ENCODE data around the gene IL11. TPM values are rescaled to one million over a fixed set of nuclear protein-coding genes. Genes with fewer than 3 reads are reported as not detected.

The IL11 gene
- total RNA-seq, 1 experiment from 2014 or later = 3.9 TPM

- H3K4ac ChIP-seq (ENCODE audit: low read depth, low read length) = no peak overlapping the region
- Mint-ChIP-seq H3K27ac (no peak overlapping the region), H3K27me3 (ENCODE audit: low read depth) (peaks cover 15% of the 10 kb centered on the region), H3K4me3 (no peak overlapping the region), H3K4me1 (peaks cover 48 to 68% of the 10 kb centered on the region in 2 experiments), H3K9me3 (no peaks in the 10 kb centered on the region; a peak in 1 of 5 replicates), H3K36me3 (ENCODE audit: insufficient read depth in 1 of 3, low read depth in 3 of 3) (peaks cover 23 to 59% (median 49%) of the 10 kb centered on the region in 3 experiments; a peak in 6 of 7 replicates)
- no peak overlapping the region for H3K56ac ChIP-seq (ENCODE audit: insufficient read length, low read depth, low read length)
- H4K91ac ChIP-seq (ENCODE audit: insufficient read length, low read depth, low read length) = no peak overlapping the region
- H2BK5ac ChIP-seq (ENCODE audit: insufficient read length, low read length) = no peak overlapping the region
- no peak for TF ChIP-seq CTCF (conservative IDR thresholded peaks at IDR 0.05)
- H3K14ac ChIP-seq (ENCODE audit: insufficient read depth, low read length) = no peak overlapping the region; the same call in 1 of the 2 replicates
- H3K79me1 ChIP-seq (ENCODE audit: insufficient read depth, low read depth, low read length, poor library complexity, severe bottlenecking) = no peaks in the 10 kb centered on the region
- H3K9me3 ChIP-seq (ENCODE audit: control insufficient read depth, low read depth, low read length) = no peaks in the 10 kb centered on the region
- no peak overlapping the region for H4K5ac ChIP-seq (ENCODE audit: insufficient read length, low read depth, low read length)
- H2BK12ac ChIP-seq (ENCODE audit: insufficient read length, low read depth, low read length) = no peak overlapping the region
- no peak overlapping the region for H3K18ac ChIP-seq (ENCODE audit: insufficient read length, low read depth, low read length)
- H3K23ac ChIP-seq (ENCODE audit: insufficient read length, low read depth, low read length) = no peak overlapping the region
- peaks cover 2% of the 10 kb centered on the region; the same call in 1 of the 2 replicates for H3K4me1 ChIP-seq (ENCODE audit: insufficient read depth, low read length)
- no peak overlapping the region for H3K9ac ChIP-seq (ENCODE audit: extremely low read depth, insufficient read length, low read length)
- no peaks in the 10 kb centered on the region for H4K20me1 ChIP-seq (ENCODE audit: control insufficient read depth, insufficient read depth, insufficient read length)
- DNase-seq = no peak
- H2BK15ac ChIP-seq (ENCODE audit: low read depth, low read length) = no peak overlapping the region
- no peak overlapping the region for H2BK120ac ChIP-seq (ENCODE audit: low read depth, low read length, poor library complexity, severe bottlenecking)
- no peak overlapping the region for H2AFZ ChIP-seq (ENCODE audit: low read length)
- peaks cover 3% of the 10 kb centered on the region for H3K23me2 ChIP-seq (ENCODE audit: insufficient read length, low read depth, low read length, poor library complexity, severe bottlenecking)
- no peak overlapping the region for H3T11ph ChIP-seq (ENCODE audit: low read length)
- no peak overlapping the region for H3K27ac ChIP-seq (ENCODE audit: insufficient read length, low read depth, low read length)
- WGBS (ENCODE audit: extremely low coverage, insufficient read length, low lambda C conversion rate) = no CpG with 5 or more reads among the region's 41 CpGs
- no peak overlapping the region for H4K8ac ChIP-seq (replicated peaks; ENCODE audit: insufficient read length, low read depth, low read length)
- H3K27me3 ChIP-seq (ENCODE audit: insufficient read depth, low read length) = no peaks in the 10 kb centered on the region; the same call in 1 of the 2 replicates
- H2AK5ac ChIP-seq (ENCODE audit: insufficient read length, low read length) = no peak overlapping the region
- no peak overlapping the region for H2BK20ac ChIP-seq (ENCODE audit: low read depth, low read length, poor library complexity, severe bottlenecking)
- no peak overlapping the region for H3K4me2 ChIP-seq (ENCODE audit: insufficient read depth, insufficient read length, low read length)
- no peaks in the 10 kb centered on the region for H3K79me2 ChIP-seq (ENCODE audit: insufficient read depth, low read length)
These were observed 23.4 kb downstream of the IL11 start for GRCh38 chr19:55346725-55347441.

All from H9 (cell line).